Neural progenitor cell (in vitro differentiated cells): ENCODE data around the gene RTL10. TPM values are rescaled to one million over a fixed set of nuclear protein-coding genes. Genes with fewer than 3 reads are reported as not detected.

Experiments
- DNase-seq: peaks from one replicate; pipeline ENCODE4 v3.0.0-alpha.2; 2016; ENCODE audit warnings: low spot score
- H2AFZ ChIP-seq: fragments of 200-600 bp; sonication (generic); replicated peaks from 2 replicates; pipeline ENCODE4 v1.6.1; 2016; ENCODE audit warnings: antibody characterized with exemption
- H3F3A ChIP-seq: fragments of 200-600 bp; sonication (generic); 2 replicates; pipeline ENCODE4 v1.6.1; 2016; ENCODE audit warnings: antibody characterized with exemption, low read depth
- H3K27ac ChIP-seq: fragments of 200-600 bp; sonication (generic); 2 replicates; pipeline ENCODE4 v1.5.1; 2016; ENCODE audit warnings: mild to moderate bottlenecking
- H3K27me3 ChIP-seq: fragments of 200-600 bp; sonication (generic); 2 replicates; pipeline ENCODE4 v1.6.1; 2016; ENCODE audit warnings: mild to moderate bottlenecking, moderate library complexity
- H3K36me3 ChIP-seq: fragments of 200-600 bp; sonication (generic); 2 replicates; pipeline ENCODE4 v1.5.1; 2016
- H3K4me1 ChIP-seq: fragments of 200-600 bp; sonication (generic); 2 replicates; pipeline ENCODE4 v1.6.1; 2016; ENCODE audit warnings: mixed run types
- H3K4me2 ChIP-seq: fragments of 200-600 bp; sonication (generic); 2 replicates; pipeline ENCODE4 v1.6.1; 2016
- H3K4me3 ChIP-seq: fragments of 200-600 bp; sonication (generic); 2 replicates; pipeline ENCODE4 v1.5.1; 2016
- H3K79me2 ChIP-seq: fragments of 200-600 bp; sonication (generic); 2 replicates; pipeline ENCODE4 v1.6.1; 2016; ENCODE audit warnings: low read depth
- H3K9ac ChIP-seq: fragments of 200-600 bp; sonication (generic); 2 replicates; pipeline ENCODE4 v1.6.1; 2016
- H3K9me3 ChIP-seq: fragments of 200-600 bp; sonication (generic); 2 replicates; pipeline ENCODE4 v1.5.1; 2016; ENCODE audit warnings: low read depth
- H4K20me1 ChIP-seq: fragments of 200-600 bp; sonication (generic); 2 replicates; pipeline ENCODE4 v1.6.1; 2016; ENCODE audit warnings: low read depth
- H3K27ac Mint-ChIP-seq: 3 replicates; pipeline ENCODE4 v1.8.0; 2021; ENCODE audit warnings: mixed read lengths
- H3K27me3 Mint-ChIP-seq: 2 replicates; pipeline ENCODE4 v1.8.0; 2022; ENCODE audit warnings: low read depth, mild to moderate bottlenecking, inconsistent platforms, moderate library complexity, mixed read lengths; ENCODE audit not compliant: insufficient read depth
- H3K36me3 Mint-ChIP-seq: 3 replicates; pipeline ENCODE4 v1.8.0; 2021; ENCODE audit warnings: mixed read lengths
- H3K4me1 Mint-ChIP-seq: 3 replicates; pipeline ENCODE4 v1.8.0; 2021; ENCODE audit warnings: mixed read lengths
- H3K4me3 Mint-ChIP-seq: 3 replicates; pipeline ENCODE4 v1.8.0; 2021; ENCODE audit warnings: mild to moderate bottlenecking, moderate library complexity, mixed read lengths
- H3K9me3 Mint-ChIP-seq: 3 replicates; pipeline ENCODE4 v1.8.0; 2020; ENCODE audit warnings: mixed read lengths
- EZH2 ChIP-seq: fragments of 200-600 bp; sonication (generic); IDR thresholded peaks from 2 replicates; pipeline ENCODE4 v1.6.1; 2017; ENCODE audit warnings: antibody characterized with exemption, mild to moderate bottlenecking, moderate library complexity
- EZH2phosphoT487 ChIP-seq: fragments of 200-600 bp; sonication (generic); IDR thresholded peaks from 2 replicates; pipeline ENCODE4 v1.6.1; 2017; ENCODE audit warnings: antibody characterized with exemption
- total RNA-seq: library from RNA; depleted of rRNA; stranded (reverse); fragments of >200 nt; gene quantifications from 2 replicates; pipeline ENCODE4 v1.2.3, GENCODE V29; 2015; ENCODE audit warnings: low replicate concordance
- TF ChIP-seq, protein P1 (sequence below): fragments of 200-600 bp; sonication (generic); IDR thresholded peaks from 2 replicates; pipeline ENCODE4 v1.5.1; 2017; ENCODE audit warnings: antibody characterized with exemption, mild to moderate bottlenecking

RTL10 gene
- total RNA-seq, 1 donor from 2014 or later: 7.3 TPM

DNA sequence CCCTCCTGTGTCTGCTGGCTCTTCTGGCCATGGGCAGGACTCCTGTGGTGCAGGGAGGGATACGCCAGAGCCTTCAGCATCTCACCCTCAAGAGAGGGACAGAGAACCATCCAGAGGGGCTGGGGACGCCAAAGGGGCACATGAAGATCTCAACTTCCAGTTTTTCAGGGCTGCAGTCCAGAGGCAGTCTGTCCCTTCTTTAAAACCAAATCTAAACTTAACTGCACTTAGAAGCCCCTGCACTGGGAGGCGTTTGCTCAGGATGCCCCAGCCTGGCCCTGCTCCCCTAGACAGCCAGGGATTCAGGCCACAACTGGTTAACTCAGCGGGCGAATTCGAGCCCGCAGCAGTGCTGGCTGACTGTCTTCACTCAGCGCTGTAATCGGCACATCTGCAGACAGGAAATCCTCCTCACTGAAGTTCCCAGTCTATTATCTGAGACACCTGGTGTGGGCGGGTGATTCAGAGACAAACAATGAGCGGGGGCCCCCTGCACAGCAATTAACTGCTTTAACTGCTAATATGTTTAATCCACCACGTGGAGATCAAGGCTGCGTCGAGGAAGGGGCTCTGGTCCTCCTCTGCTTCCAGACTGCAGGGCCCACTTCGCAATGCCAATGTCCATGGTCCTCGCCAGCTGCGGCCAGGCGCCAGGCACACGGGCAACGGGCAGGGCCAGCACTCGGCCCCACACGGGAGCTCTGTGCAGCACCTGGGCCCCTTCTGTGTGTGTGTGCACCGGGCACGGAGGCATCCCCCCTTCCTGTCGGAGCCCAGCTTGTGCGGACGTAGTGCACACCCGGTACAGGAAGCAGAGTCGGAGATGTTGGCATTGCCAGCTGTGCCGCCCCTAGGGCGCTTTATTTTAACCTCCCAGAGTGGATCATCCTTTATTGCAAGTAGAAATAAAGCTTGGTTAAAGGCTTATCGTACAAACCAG, 36.9 kb upstream of the RTL10 start:
- Histone ChIP-seq H3K9ac (no peak overlapping the region), H3K4me1 (peaks cover 30% of the 10 kb centered on the region), H3K27ac (no peak overlapping the region), H4K20me1 (peaks cover 13% of the 10 kb centered on the region), H3F3A (peaks cover 24% of the 10 kb centered on the region), H2AFZ (no peak overlapping the region), H3K4me3 (peak overlapping the region; percentile 2), H3K4me2 (peak overlapping the region; percentile 40), H3K36me3 (no peaks in the 10 kb centered on the region), H3K79me2 (no peaks in the 10 kb centered on the region), H3K27me3 (peaks cover 50% of the 10 kb centered on the region), H3K9me3 (no peaks in the 10 kb centered on the region)
- Mint-ChIP-seq H3K4me3 (peak overlapping the region; percentile 65), H3K4me1 (peaks cover 38% of the 10 kb centered on the region), H3K36me3 (no peaks in the 10 kb centered on the region), H3K9me3 (no peaks in the 10 kb centered on the region), H3K27me3 (peaks cover 13% of the 10 kb centered on the region), H3K27ac (peak overlapping the region; percentile 25)
- TF ChIP-seq, protein P1, sequence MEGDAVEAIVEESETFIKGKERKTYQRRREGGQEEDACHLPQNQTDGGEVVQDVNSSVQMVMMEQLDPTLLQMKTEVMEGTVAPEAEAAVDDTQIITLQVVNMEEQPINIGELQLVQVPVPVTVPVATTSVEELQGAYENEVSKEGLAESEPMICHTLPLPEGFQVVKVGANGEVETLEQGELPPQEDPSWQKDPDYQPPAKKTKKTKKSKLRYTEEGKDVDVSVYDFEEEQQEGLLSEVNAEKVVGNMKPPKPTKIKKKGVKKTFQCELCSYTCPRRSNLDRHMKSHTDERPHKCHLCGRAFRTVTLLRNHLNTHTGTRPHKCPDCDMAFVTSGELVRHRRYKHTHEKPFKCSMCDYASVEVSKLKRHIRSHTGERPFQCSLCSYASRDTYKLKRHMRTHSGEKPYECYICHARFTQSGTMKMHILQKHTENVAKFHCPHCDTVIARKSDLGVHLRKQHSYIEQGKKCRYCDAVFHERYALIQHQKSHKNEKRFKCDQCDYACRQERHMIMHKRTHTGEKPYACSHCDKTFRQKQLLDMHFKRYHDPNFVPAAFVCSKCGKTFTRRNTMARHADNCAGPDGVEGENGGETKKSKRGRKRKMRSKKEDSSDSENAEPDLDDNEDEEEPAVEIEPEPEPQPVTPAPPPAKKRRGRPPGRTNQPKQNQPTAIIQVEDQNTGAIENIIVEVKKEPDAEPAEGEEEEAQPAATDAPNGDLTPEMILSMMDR: peak; percentile 29
- no peak for TF ChIP-seq EZH2
- peak; percentile 53 for TF ChIP-seq EZH2phosphoT487
- peak; percentile 95 for DNase-seq

GRCh38 chr22:19890502-19891316, 36.0 kb upstream of the RTL10 start:
- H3K27ac Mint-ChIP-seq: peak overlapping the region; percentile 25
- H3K9me3 Mint-ChIP-seq: no peaks in the 10 kb centered on the region
- H3K27me3 Mint-ChIP-seq: peaks cover 9% of the 10 kb centered on the region
- H3F3A ChIP-seq: peaks cover 24% of the 10 kb centered on the region
- H3K27ac ChIP-seq: no peak overlapping the region
- H2AFZ ChIP-seq: no peak overlapping the region
- H3K27me3 ChIP-seq: peaks cover 50% of the 10 kb centered on the region
- H3K4me1 Mint-ChIP-seq: peaks cover 38% of the 10 kb centered on the region
- H3K4me3 Mint-ChIP-seq: no peak overlapping the region
- H3K4me3 ChIP-seq: no peak overlapping the region
- no peaks in the 10 kb centered on the region for H3K36me3 ChIP-seq
- no peaks in the 10 kb centered on the region for H3K9me3 ChIP-seq
- TF ChIP-seq EZH2phosphoT487 (no peak), EZH2 (no peak)
- TF ChIP-seq, protein P1: no peak
- no peak for DNase-seq
- no peaks in the 10 kb centered on the region for H3K79me2 ChIP-seq
- H3K9ac ChIP-seq: no peak overlapping the region
- H3K4me2 ChIP-seq: peak overlapping the region; percentile 40
- peaks cover 30% of the 10 kb centered on the region for H3K4me1 ChIP-seq
- no peaks in the 10 kb centered on the region for H3K36me3 Mint-ChIP-seq
- H4K20me1 ChIP-seq: peaks cover 13% of the 10 kb centered on the region

DNA sequence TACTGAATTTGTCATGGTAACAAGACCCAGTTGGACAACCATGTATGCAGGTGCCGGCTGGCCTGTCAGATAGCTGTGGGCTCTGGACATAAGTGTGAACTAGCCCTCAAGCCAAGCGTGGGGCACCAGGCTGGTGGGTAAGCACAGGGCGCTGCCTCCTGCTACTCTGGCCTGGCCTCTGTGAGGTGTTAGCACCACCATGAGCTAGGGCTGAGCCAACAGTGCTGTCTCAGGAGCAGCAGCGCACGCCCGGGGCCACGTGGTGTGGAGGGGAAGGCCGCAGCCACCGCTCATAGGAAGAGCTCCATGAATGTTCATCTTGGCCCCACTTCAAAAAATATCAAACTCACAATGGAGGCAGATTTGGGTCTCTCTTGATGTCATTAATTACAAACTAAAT, 35.3 kb upstream of the RTL10 start:
- no peaks in the 10 kb centered on the region for H3K36me3 Mint-ChIP-seq
- no peak for DNase-seq

More for the DNA sequence above, 35.3 kb upstream of the RTL10 start:
- peaks cover 24% of the 10 kb centered on the region for H3F3A ChIP-seq
- no peaks in the 10 kb centered on the region for H3K79me2 ChIP-seq
- no peaks in the 10 kb centered on the region for H3K36me3 ChIP-seq
- H3K4me1 Mint-ChIP-seq: peaks cover 38% of the 10 kb centered on the region
- no peak overlapping the region for H3K27ac ChIP-seq
- H3K9me3 Mint-ChIP-seq: no peaks in the 10 kb centered on the region
- no peaks in the 10 kb centered on the region for H3K9me3 ChIP-seq
- no peak overlapping the region for H3K9ac ChIP-seq
- TF ChIP-seq EZH2: no peak
- TF ChIP-seq EZH2phosphoT487: no peak
- TF ChIP-seq, protein P1: no peak
- no peak overlapping the region for H2AFZ ChIP-seq
- H3K27me3 ChIP-seq: peaks cover 50% of the 10 kb centered on the region
- no peak overlapping the region for H3K4me3 ChIP-seq
- H3K27me3 Mint-ChIP-seq: peaks cover 7% of the 10 kb centered on the region
- peaks cover 13% of the 10 kb centered on the region for H4K20me1 ChIP-seq
- H3K4me3 Mint-ChIP-seq: peak overlapping the region; percentile 46
- peak overlapping the region; percentile 42 for H3K27ac Mint-ChIP-seq
- peaks cover 30% of the 10 kb centered on the region for H3K4me1 ChIP-seq
- no peak overlapping the region for H3K4me2 ChIP-seq
